H4 (cell line): ENCODE measurements around the gene GSG1L. TPM values are rescaled to one million over a fixed set of nuclear protein-coding genes. Genes with fewer than 3 reads are reported as not detected.

ENCODE experiments used
- DNase-seq: peaks from one replicate; pipeline ENCODE4 v3.0.0-alpha.2; 2015; ENCODE audit warnings: low spot score
- total RNA-seq: library from RNA; depleted of rRNA; stranded (reverse); fragments of >200 nt; shearing (Covaris generic); gene quantifications from 2 replicates; pipeline ENCODE4 v1.2.3, GENCODE V29; 2014

The GSG1L gene
- total RNA-seq, 1 experiment from 2014 or later = 0.08 TPM

DNA sequence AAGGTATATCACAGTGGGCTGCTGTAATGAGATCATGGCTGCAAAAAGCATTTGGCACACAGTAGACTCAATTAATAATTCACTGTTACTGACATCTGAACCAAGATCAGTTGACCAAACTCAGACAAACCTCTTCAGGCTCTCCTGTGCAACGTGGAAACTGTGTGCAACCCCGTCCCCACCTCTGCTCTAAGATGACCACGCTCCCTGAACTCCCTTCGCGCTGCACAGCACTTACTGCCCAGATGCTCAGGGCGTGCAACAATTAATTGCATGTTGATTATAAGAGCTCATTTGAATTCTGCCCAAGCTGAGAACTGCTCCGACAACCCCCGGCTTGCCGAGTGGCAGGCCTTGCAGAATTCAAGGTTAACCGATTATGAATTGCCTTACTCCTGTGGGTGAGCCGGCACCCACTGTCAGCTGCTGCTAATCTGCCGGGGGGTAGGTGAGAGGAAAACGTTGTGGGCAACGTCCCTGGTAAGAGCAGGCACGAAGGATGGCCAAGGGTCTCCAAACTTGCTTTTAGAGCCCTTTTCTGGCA, 1.3 kb upstream of the GSG1L start:
- no peak for DNase-seq

GRCh38 chr16:28064150-28064549, 636 bp upstream of the GSG1L start:
- DNase-seq = no peak

- DNase-seq = no peak
Measured at GRCh38 chr16:28062847-28063521, 530 bp downstream of the GSG1L start.

DNA sequence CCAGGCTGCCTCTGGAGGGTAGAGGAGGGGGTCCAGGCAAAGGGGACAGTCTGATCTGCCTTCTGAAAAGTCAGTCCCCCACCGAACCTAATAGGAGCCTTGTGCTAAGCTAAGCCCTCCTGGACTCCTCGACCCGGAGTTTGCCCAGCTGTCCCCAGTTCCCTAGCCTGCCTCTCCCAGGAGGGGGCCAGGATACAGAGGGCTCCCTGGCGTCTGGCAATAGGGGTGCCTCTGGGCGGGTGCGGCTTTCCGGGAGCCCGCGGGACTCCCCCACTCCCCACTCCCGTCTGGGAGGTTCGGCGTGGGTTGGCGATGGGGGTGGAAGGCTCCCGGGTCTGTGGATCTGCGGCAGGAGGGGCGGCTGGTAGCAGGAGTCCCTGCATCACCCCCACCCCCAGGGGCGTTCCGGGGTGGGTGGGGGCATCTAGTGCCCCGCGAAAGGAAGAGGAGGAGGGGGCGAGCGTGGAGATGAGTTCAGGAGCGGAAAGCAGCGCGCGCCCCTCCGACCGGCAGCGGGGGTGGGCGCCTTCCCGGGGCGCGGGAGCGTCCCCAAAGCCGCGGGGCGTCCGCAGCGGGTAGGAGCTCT, 1.2 kb downstream of the GSG1L start:
- DNase-seq = no peak

- no peak for DNase-seq
Measured at GRCh38 chr16:28061352-28062101, 2.0 kb downstream of the GSG1L start.

DNA sequence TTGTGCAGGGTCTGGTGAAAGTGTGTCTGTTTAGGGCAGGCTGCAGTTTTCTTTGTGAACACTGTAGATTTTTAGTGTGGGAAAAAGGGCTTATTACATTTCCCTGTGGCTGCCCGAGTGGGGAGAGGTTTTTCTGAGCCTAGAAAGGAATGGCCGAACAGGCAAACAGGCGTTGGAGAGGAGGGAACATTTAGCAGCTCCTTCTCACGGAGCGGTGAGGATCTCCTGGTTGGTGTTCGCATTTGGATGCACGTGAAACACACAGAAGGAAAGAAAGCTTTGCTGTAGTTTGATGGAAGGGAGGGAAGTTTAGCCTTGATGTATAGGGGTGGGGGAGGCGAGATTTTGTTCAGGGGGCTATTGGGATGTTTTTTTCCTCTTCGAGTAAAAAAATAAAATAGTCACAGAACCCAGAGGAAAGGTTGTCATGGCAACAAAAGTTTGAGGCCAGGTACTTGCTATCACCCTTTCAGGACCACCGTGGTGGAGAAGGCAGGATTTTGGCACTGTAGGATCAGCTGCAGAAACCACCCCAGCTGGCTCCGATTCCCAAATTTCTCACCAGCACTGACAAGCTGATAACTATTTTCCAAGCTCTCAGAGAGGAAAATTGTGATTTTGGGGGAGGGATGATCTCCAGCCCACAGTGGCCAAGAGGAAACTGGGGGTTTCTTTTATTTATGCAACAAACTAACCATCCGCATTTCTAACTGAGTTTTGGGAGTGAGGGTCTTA, 3.5 kb downstream of the GSG1L start:
- DNase-seq = no peak

- DNase-seq = no peak
Measured at GRCh38 chr16:28058839-28059589, 4.5 kb downstream of the GSG1L start.

- no peak for DNase-seq
Measured at GRCh38 chr16:28057949-28058348, 5.6 kb downstream of the GSG1L start.

- no peak for DNase-seq
Measured at GRCh38 chr16:28053461-28053860, 10.1 kb downstream of the GSG1L start.

DNA sequence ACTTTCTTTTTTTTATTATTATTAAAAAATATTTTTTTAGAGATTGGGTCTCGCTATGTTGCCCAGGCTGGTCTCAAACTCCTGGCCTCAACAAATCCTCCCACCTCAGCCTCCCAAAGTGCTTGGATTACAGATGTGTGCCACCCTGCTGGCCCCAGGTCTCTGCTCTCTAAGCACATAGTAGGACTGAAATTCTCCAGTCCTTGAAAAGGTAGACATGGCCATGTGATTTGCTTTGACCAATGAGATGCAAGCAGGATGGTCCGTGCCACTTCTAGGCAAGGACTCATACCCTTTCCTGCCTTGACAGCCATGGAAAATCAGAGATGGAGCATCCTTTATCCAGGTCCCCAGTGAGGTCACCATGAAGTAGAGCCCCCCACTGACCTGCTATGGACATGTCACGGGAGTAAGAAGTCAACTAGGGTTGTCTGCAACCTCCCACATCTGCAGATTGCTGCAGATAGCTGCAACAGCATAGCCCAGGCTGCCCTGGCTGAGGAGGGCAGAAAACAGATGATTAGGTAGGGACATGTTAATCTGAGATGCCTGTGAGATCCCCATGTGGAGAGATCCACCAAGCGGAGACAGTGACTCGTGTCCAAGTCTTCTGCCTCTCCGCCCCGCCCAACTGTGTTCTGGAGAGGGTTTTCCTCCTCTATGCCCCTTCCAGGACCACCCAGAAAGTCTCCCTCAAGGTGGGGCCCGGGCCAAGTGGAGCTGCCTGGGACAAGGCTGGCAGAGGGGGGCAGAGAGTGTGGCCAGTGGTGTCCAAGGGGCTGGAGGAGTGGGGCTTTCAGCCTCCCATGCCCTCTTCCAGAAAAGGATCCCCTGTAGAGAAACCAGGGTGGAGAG, 11.0 kb downstream of the GSG1L start:
- no peak for DNase-seq

GRCh38 chr16:28051486-28051885, 12.0 kb downstream of the GSG1L start:
- no peak for DNase-seq

DNA sequence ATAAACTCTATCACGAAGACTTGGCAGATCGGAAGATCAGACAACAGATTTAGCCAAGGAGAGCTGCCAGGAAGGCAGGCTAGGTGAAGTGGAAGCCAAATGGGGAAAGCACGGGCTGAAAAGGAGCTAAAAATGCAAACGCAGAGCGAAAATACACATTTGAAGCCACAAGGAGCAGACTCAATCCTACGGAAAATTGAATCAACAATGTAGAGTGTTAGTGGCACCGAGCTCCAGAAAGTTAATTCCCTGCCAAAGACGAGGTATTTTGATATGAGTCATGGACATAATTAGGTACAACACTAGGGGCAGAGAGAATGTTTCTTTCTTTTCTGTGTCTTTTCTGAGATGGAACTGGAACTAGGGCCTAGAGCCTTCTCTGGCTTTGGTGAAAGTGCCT, 20.7 kb downstream of the GSG1L start:
- DNase-seq = peak; percentile 17

DNA sequence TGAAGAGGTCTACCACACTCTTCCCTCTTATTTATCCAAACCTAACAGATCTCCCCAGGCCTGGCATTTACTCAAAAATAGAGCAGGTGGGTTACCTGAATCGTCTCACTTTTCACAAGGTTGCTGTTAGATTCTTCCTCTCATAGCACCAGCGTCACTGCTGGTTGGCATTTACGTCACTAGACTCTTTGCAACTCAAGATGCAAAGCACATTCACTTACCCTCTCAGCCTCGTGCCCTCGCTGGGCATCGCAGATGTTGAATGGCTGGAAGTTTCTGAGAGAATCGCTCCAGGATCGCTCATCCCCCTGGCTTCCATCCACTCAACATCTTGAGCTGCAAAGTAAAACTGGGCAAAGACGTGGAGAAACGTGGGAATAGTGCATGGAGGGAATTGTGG, 21.9 kb downstream of the GSG1L start:
- DNase-seq = no peak

DNA sequence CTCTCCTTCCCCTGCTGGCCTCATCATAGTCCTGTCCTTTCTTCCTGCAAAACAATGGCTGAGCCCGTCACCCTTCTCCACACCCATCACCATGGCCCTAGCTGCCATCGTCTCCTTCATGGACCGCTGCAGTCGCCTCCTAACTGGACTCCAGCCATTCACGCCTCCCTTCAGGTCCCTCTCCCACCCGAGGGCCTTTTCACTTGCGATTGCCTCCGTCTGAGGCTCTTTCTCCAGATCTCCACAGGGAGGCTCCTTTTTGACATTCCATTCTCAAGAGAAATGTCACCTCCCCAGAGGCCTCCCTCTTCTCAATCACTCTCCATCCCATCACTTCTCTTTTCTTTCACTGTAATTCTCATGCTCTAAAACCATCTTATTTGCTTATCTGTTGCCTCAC, 23.5 kb downstream of the GSG1L start:
- no peak for DNase-seq

GRCh38 chr16:28039493-28039892, 24.0 kb downstream of the GSG1L start:
- no peak for DNase-seq

- DNase-seq = no peak
Measured at GRCh38 chr16:28038409-28038808, 25.1 kb downstream of the GSG1L start.

- DNase-seq = no peak
Measured at GRCh38 chr16:28035866-28036393, 27.6 kb downstream of the GSG1L start.

DNA sequence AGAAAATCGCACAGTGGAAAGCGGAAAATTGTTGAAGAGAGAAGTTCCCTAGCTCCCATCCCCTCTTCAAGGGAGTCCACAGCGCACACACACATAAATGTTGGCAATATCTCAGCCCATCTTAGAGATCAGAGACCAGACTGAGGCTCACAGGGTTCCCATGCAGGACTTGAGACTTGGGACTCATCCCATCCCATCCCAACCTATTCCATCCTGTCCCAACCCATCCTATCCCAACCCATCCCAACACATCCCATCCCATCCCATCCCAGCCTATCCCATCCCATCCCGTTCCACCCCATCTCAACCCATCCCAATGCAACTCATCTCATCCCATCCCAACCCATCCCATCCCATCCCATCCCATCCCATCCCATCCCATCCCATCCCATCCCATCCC, 29.6 kb downstream of the GSG1L start:
- DNase-seq = no peak

- DNase-seq = no peak
Measured at GRCh38 chr16:28029387-28030002, 34.0 kb downstream of the GSG1L start.

- DNase-seq = no peak
Measured at GRCh38 chr16:28027055-28027454, 36.5 kb downstream of the GSG1L start.
